IMR-90 (cell line): ENCODE measurements around the gene SLF2. TPM values are rescaled to one million over a fixed set of nuclear protein-coding genes. Genes with fewer than 3 reads are reported as not detected.

Experiments used
- ATAC-seq: fragments of 200-7000 bp; cut with Tn5 transposase; 2 replicates; pipeline ENCODE4 v1.9.1; 2020; ENCODE audit warnings: low read depth, mild to moderate bottlenecking, moderate library complexity
- BruUV-seq: library from RNA; stranded (reverse); fragments of 400-500 nt; replicated peaks from 2 replicates; lab custom pipeline; 2021; lab: Mats Ljungman, UMichigan
- CTCF ChIA-PET: fragments of 300-600 bp; formaldehyde crosslinking; extraction: SDS; loops from one replicate; lab custom pipeline; 2021; ENCODE audit warnings: antibody characterized with exemption; lab: Yijun Ruan, JAX
- POLR2A ChIA-PET: fragments of 300-600 bp; sonication (Branson Sonifier 250); formaldehyde crosslinking; loops from one replicate; lab custom pipeline; 2022; ENCODE audit warnings: antibody characterized with exemption; ENCODE audit not compliant: unreplicated experiment; lab: Charles Lee
- DNase-seq: peaks from one replicate; pipeline ENCODE4 v3.0.0; 2013
- H2AFZ ChIP-seq: replicated peaks from 2 replicates; pipeline ENCODE3; 2013; ENCODE audit warnings: low read length, mild to moderate bottlenecking; ENCODE audit not compliant: poor library complexity
- H2AK5ac ChIP-seq: 2 replicates; pipeline ENCODE4 v1.6.1; 2013; ENCODE audit warnings: low read depth, low read length, inconsistent platforms
- H2AK9ac ChIP-seq: replicated peaks from 2 replicates; pipeline ENCODE3; 2013; ENCODE audit warnings: mild to moderate bottlenecking, low read depth, low read length, moderate library complexity; ENCODE audit not compliant: poor library complexity
- H2BK120ac ChIP-seq: 2 replicates; pipeline ENCODE4 v1.6.1; 2013; ENCODE audit warnings: low read depth, low read length, inconsistent platforms
- H2BK15ac ChIP-seq: 3 replicates; pipeline ENCODE4 v1.6.1; 2013; ENCODE audit warnings: low read depth, low read length, inconsistent platforms
- H2BK20ac ChIP-seq: 2 replicates; pipeline ENCODE4 v1.6.1; 2013; ENCODE audit warnings: low read depth, mild to moderate bottlenecking, inconsistent platforms, low read length, moderate library complexity
- H2BK5ac ChIP-seq: 2 replicates; pipeline ENCODE4 v1.6.1; 2013; ENCODE audit warnings: mild to moderate bottlenecking, low read depth, low read length, inconsistent platforms; ENCODE audit not compliant: poor library complexity, severe bottlenecking
- H3K14ac ChIP-seq: replicated peaks from 2 replicates; pipeline ENCODE4 v1.6.1; 2013; ENCODE audit warnings: low read depth, low read length, inconsistent platforms
- H3K18ac ChIP-seq: 2 replicates; pipeline ENCODE4 v1.6.1; 2013; ENCODE audit warnings: low read depth, low read length, control low read depth
- H3K23ac ChIP-seq: 2 replicates; pipeline ENCODE4 v1.6.1; 2013; ENCODE audit warnings: low read depth, low read length, inconsistent platforms
- H3K27ac ChIP-seq: 2 replicates; pipeline ENCODE4 v1.5.1; 2013; ENCODE audit warnings: mild to moderate bottlenecking, control low read depth, low read length; ENCODE audit not compliant: insufficient read depth
- H3K27me3 ChIP-seq: 2 replicates; pipeline ENCODE4 v1.6.1; 2013; ENCODE audit warnings: low read length; ENCODE audit not compliant: control insufficient read depth, insufficient read depth
- H3K36me3 ChIP-seq: 2 replicates; pipeline ENCODE4 v1.6.1; 2013; ENCODE audit warnings: low read length, mixed read lengths; ENCODE audit not compliant: control insufficient read depth, insufficient read depth
- H3K4ac ChIP-seq: 2 replicates; pipeline ENCODE4 v1.6.1; 2013; ENCODE audit warnings: low read depth, low read length, inconsistent platforms
- H3K4me1 ChIP-seq: 2 replicates; pipeline ENCODE4 v1.6.1; 2013; ENCODE audit warnings: low read length, mixed read lengths; ENCODE audit not compliant: control insufficient read depth, insufficient read depth
- H3K4me2 ChIP-seq: 2 replicates; pipeline ENCODE4 v1.6.1; 2013; ENCODE audit warnings: low read depth, mild to moderate bottlenecking, control low read depth, low read length, moderate library complexity
- H3K4me3 ChIP-seq: 2 replicates; pipeline ENCODE4 v1.5.1; 2013; ENCODE audit warnings: low read depth, mild to moderate bottlenecking, control low read depth, low read length, moderate library complexity; ENCODE audit not compliant: insufficient read depth
- H3K56ac ChIP-seq: 2 replicates; pipeline ENCODE4 v1.6.1; 2013; ENCODE audit warnings: low read length, inconsistent platforms; ENCODE audit not compliant: insufficient read depth; ENCODE audit errors: extremely low read depth
- H3K79me1 ChIP-seq, 2 experiments: 2 replicates each; pipeline ENCODE4 v1.6.1; 2013; ENCODE audit warnings: low read length in 2 of 2, inconsistent platforms in 1 of 2, low read depth in 1 of 2
- H3K9ac ChIP-seq: 2 replicates; pipeline ENCODE4 v1.6.1; 2013; ENCODE audit warnings: low read depth, low read length, control low read depth
- H3K9me1 ChIP-seq: 2 replicates; pipeline ENCODE4 v1.6.1; 2013; ENCODE audit warnings: low read length, inconsistent platforms; ENCODE audit not compliant: insufficient read depth
- H3K9me3 ChIP-seq: 2 replicates; pipeline ENCODE4 v1.6.1; 2013; ENCODE audit warnings: low read length; ENCODE audit not compliant: control insufficient read depth, insufficient read depth
- H4K20me1 ChIP-seq: 2 replicates; pipeline ENCODE4 v1.6.1; 2013; ENCODE audit warnings: low read length, inconsistent platforms; ENCODE audit not compliant: insufficient read depth
- H4K5ac ChIP-seq: 2 replicates; pipeline ENCODE4 v1.6.1; 2013; ENCODE audit warnings: mild to moderate bottlenecking, low read depth, low read length, control low read depth
- H4K8ac ChIP-seq, 2 experiments: 2 replicates each; pipeline ENCODE4 v1.6.1; 2013; ENCODE audit warnings: low read depth in 2 of 2, low read length in 2 of 2, control low read depth in 1 of 2, inconsistent platforms in 1 of 2
- H4K91ac ChIP-seq: 2 replicates; pipeline ENCODE4 v1.6.1; 2013; ENCODE audit warnings: low read depth, low read length, inconsistent platforms; ENCODE audit not compliant: insufficient read depth
- BHLHE40 ChIP-seq: fragments of 150-350 bp; IDR thresholded peaks from 2 replicates; pipeline ENCODE4 v1.6.1; 2016; ENCODE audit warnings: mild to moderate bottlenecking, low read depth, low read length
- CEBPB ChIP-seq: IDR thresholded peaks from 2 replicates; pipeline ENCODE4 v1.6.1; 2012; ENCODE audit warnings: low read depth, low read length, improper control_type of control experiment
- CHD1 ChIP-seq: IDR thresholded peaks from 2 replicates; pipeline ENCODE4 v1.6.1; 2012; ENCODE audit warnings: low read depth, low read length, improper control_type of control experiment
- FOS ChIP-seq: fragments of 150-350 bp; IDR thresholded peaks from 2 replicates; pipeline ENCODE4 v1.6.1; 2016; ENCODE audit warnings: low read depth, low read length
- MAFK ChIP-seq: IDR thresholded peaks from 2 replicates; pipeline ENCODE4 v1.6.1; 2012; ENCODE audit warnings: low read depth, low read length, improper control_type of control experiment
- MAZ ChIP-seq: IDR thresholded peaks from 2 replicates; pipeline ENCODE4 v1.6.1; 2012; ENCODE audit warnings: low read depth, mild to moderate bottlenecking, low read length, improper control_type of control experiment, moderate library complexity, borderline replicate concordance
- MXI1 ChIP-seq: IDR thresholded peaks from 2 replicates; pipeline ENCODE4 v1.6.1; 2012; ENCODE audit warnings: low read depth, mild to moderate bottlenecking, low read length, moderate library complexity, borderline replicate concordance
- NFE2L2 ChIP-seq: fragments of 150-350 bp; IDR thresholded peaks from 2 replicates; pipeline ENCODE4 v1.6.1; 2016; ENCODE audit warnings: low read depth, mild to moderate bottlenecking, low read length
- POLR2A ChIP-seq: IDR thresholded peaks from 2 replicates; pipeline ENCODE4 v1.6.1; 2012; ENCODE audit warnings: mild to moderate bottlenecking, low read depth, low read length
- RAD21 ChIP-seq: IDR thresholded peaks from 2 replicates; pipeline ENCODE4 v1.6.1; 2012; ENCODE audit warnings: low read length, improper control_type of control experiment
- RCOR1 ChIP-seq: IDR thresholded peaks from 2 replicates; pipeline ENCODE4 v1.6.1; 2012; ENCODE audit warnings: mild to moderate bottlenecking, low read length, improper control_type of control experiment; ENCODE audit not compliant: insufficient replicate concordance
- RFX5 ChIP-seq: IDR thresholded peaks from 2 replicates; pipeline ENCODE4 v1.8.0; 2012; ENCODE audit warnings: low read depth, mild to moderate bottlenecking, low read length, moderate library complexity
- SMC3 ChIP-seq: fragments of 150-350 bp; IDR thresholded peaks from 2 replicates; pipeline ENCODE4 v1.6.1; 2016; ENCODE audit warnings: low read depth, mild to moderate bottlenecking, antibody characterized with exemption, low read length, moderate library complexity
- WGBS, 2 experiments: methylation state at CpG; one replicate each; pipeline versions ENCODE4 v1.1.5 to v1.1.7; 2013; ENCODE audit warnings: missing lambda C conversion rate in 2 of 2; ENCODE audit not compliant: insufficient read length in 1 of 2; ENCODE audit errors: extremely low coverage in 2 of 2; 5-methylcytosine and 5-hydroxymethylcytosine counted together
- dilution Hi-C: fragments of 300-500 bp; cut with HindIII; formaldehyde crosslinking; loops from one replicate; pipeline ENCODE4 v1.14.3; 2018; ENCODE audit warnings: low sequenced_read_pairs; ENCODE audit not compliant: unreplicated experiment
- in situ Hi-C: fragments of 300-500 bp; cut with MboI; formaldehyde crosslinking; loops from 3 replicates; pipeline ENCODE4 v1.14.3; 2019; ENCODE audit warnings: low sequenced_read_pairs, inconsistent platforms, mixed read lengths
- intact Hi-C: fragments of 100-400 bp; cut with micrococcal nuclease; formaldehyde crosslinking; loops from 2 replicates; pipeline ENCODE4 v1.10.0; 2022
- polyA plus RNA-seq, 3 experiments: library from polyadenylated mRNA; depleted of rRNA; stranded (reverse); fragments of >200 nt; gene quantifications; 2 replicates each; pipeline ENCODE4 v1.2.3, GENCODE V29; 2012; ENCODE audit warnings: low replicate concordance in 1 of 3
- total RNA-seq: library from RNA; depleted of rRNA; stranded (reverse); fragments of >200 nt; gene quantifications from 2 replicates; pipeline ENCODE4 v1.2.3, GENCODE V29; 2012
- TF ChIP-seq, protein P1 (sequence below): conservative IDR thresholded peaks from 2 replicates; pipeline ENCODE4 v1.5.1; 2012; ENCODE audit warnings: mild to moderate bottlenecking, low read depth, low read length, improper control_type of control experiment
- TF ChIP-seq, protein P2 (sequence below): fragments of 150-350 bp; IDR thresholded peaks from 2 replicates; pipeline ENCODE4 v1.6.1; 2016; ENCODE audit warnings: low read depth, mild to moderate bottlenecking, low read length, moderate library complexity, borderline replicate concordance
- TF ChIP-seq, protein P3 (sequence below): fragments of 150-350 bp; IDR thresholded peaks from 2 replicates; pipeline ENCODE4 v1.6.1; 2017; ENCODE audit warnings: mild to moderate bottlenecking, antibody characterized with exemption, low read length, low read depth

SLF2 gene
- total and polyA plus RNA-seq, 2 of the 4 experiments (the other 2 are of a cell fraction) = 8.5 to 21.7 TPM

DNA sequence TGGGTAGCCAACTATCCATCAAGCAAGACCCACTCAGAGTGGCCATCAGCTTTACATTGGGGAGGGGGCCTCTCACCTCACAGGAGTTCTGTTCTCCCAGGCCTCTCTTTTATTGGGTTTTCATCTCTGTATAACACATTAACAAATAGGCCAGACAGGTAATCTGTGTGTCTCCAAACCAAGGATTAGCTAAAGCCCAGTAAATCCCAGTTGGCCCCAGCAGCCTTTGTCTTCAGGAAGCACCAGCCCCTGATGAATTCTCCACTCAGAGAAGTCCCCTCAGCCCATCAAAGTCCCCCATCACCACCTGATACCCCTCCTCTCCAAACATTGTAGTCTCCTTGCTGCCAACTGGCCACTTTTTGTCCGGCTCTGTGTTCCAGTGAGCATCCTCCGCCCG lies 16.9 kb upstream of the SLF2 start:
- TF ChIP-seq RFX5 (no peak), CHD1 (no peak), RCOR1 (no peak), MAZ (no peak), FOS (no peak), CEBPB (no peak), BHLHE40 (no peak), SMC3 (no peak), MXI1 (no peak), RAD21 (no peak), MAFK (no peak), NFE2L2 (no peak), POLR2A (no peak)
- TF ChIP-seq, protein P1, sequence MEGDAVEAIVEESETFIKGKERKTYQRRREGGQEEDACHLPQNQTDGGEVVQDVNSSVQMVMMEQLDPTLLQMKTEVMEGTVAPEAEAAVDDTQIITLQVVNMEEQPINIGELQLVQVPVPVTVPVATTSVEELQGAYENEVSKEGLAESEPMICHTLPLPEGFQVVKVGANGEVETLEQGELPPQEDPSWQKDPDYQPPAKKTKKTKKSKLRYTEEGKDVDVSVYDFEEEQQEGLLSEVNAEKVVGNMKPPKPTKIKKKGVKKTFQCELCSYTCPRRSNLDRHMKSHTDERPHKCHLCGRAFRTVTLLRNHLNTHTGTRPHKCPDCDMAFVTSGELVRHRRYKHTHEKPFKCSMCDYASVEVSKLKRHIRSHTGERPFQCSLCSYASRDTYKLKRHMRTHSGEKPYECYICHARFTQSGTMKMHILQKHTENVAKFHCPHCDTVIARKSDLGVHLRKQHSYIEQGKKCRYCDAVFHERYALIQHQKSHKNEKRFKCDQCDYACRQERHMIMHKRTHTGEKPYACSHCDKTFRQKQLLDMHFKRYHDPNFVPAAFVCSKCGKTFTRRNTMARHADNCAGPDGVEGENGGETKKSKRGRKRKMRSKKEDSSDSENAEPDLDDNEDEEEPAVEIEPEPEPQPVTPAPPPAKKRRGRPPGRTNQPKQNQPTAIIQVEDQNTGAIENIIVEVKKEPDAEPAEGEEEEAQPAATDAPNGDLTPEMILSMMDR = no peak
- TF ChIP-seq, protein P2, sequence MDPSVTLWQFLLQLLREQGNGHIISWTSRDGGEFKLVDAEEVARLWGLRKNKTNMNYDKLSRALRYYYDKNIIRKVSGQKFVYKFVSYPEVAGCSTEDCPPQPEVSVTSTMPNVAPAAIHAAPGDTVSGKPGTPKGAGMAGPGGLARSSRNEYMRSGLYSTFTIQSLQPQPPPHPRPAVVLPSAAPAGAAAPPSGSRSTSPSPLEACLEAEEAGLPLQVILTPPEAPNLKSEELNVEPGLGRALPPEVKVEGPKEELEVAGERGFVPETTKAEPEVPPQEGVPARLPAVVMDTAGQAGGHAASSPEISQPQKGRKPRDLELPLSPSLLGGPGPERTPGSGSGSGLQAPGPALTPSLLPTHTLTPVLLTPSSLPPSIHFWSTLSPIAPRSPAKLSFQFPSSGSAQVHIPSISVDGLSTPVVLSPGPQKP = no peak
- TF ChIP-seq, protein P3, sequence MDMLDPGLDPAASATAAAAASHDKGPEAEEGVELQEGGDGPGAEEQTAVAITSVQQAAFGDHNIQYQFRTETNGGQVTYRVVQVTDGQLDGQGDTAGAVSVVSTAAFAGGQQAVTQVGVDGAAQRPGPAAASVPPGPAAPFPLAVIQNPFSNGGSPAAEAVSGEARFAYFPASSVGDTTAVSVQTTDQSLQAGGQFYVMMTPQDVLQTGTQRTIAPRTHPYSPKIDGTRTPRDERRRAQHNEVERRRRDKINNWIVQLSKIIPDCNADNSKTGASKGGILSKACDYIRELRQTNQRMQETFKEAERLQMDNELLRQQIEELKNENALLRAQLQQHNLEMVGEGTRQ = no peak
- POLR2A ChIA-PET = no interaction called here
- Histone ChIP-seq H3K27ac (no peak overlapping the region), H3K79me1 (no peaks in the 10 kb centered on the region), H4K20me1 (no peaks in the 10 kb centered on the region), H2BK15ac (no peak overlapping the region; the same call in 2 of the 3 replicates), H3K56ac (no peak overlapping the region), H3K4me1 (peaks cover 12% of the 10 kb centered on the region), H3K23ac (no peak overlapping the region), H2BK5ac (no peak overlapping the region), H3K9me1 (no peaks in the 10 kb centered on the region), H3K18ac (no peak overlapping the region), H2BK120ac (0 out of 2 replicates have a peak overlapping the region, but pooled peaks have one; percentile 10), H2BK20ac (no peak overlapping the region), H3K9ac (no peak overlapping the region), H3K9me3 (no peaks in the 10 kb centered on the region), H3K36me3 (no peaks in the 10 kb centered on the region), H2AK9ac (no peak overlapping the region), H2AK5ac (0 out of 2 replicates have a peak overlapping the region, but pooled peaks have one; percentile 24), H4K91ac (no peak overlapping the region), H3K4me3 (no peak overlapping the region), H3K4ac (no peak overlapping the region; the same call in 1 of the 2 replicates), H3K4me2 (no peak overlapping the region), H3K27me3 (no peaks in the 10 kb centered on the region), H2AFZ (no peak overlapping the region), H3K14ac (no peak overlapping the region), H4K8ac (no peak overlapping the region), H4K5ac (peak overlapping the region; percentile 29; the same call in 1 of the 2 replicates)
- 100% methylated on average over 1 of the region's 3 CpGs; no CpG with 5 or more reads in 1 of the 2 experiments for WGBS, 2 experiments
- ATAC-seq (no peak), DNase-seq (no peak)
- intact Hi-C loops (no loop called here), in situ Hi-C loops (loop anchor here (25.0 kb wide), 1 partner anchor 559 kb away; the partner anchor contains the start of genes PKD2L1 and SCD), dilution Hi-C loops (no loop called here)
- BruUV-seq = no TSS peak
- CTCF ChIA-PET = interaction anchor here (0.6 kb wide), 1 partner anchor 11 kb away, joined by 3 read pairs; no protein-coding TSS in a partner anchor
